Omental fat pad (tissue), 4 donors: ENCODE measurements around the gene SLC30A1. TPM values are rescaled to one million over a fixed set of nuclear protein-coding genes. Genes with fewer than 3 reads are reported as not detected.

Experiments
- ATAC-seq: fragments of 150-250 bp; one replicate; pipeline ENCODE4 v1.9.1; 2016; ENCODE audit warnings: mild to moderate bottlenecking, moderate library complexity; ENCODE audit not compliant: low FRiP score
- DNase-seq: peaks from one replicate; pipeline ENCODE4 v3.0.0-alpha.2; 2019; ENCODE audit warnings: low spot score
- CTCF ChIP-seq, 3 donors: fragments of 450-650 bp; IDR thresholded peaks; one replicate each; pipeline ENCODE4 v1.5.1; 2016 to 2017; ENCODE audit warnings: antibody characterized with exemption in 3 of 3, mild to moderate bottlenecking in 3 of 3, moderate library complexity in 2 of 3
- total RNA-seq, 4 donors: library from RNA; depleted of rRNA; stranded (reverse); fragments of >200 nt; gene quantifications; one replicate each; pipeline ENCODE4 v1.1.0, GENCODE V29; 2016

Gene SLC30A1
- total RNA-seq, 4 donors from 2014 or later: 21.0 to 66.7 (median 37.1) TPM

- DNase-seq (peak; percentile 65), ATAC-seq (peak; percentile 62)
- TF ChIP-seq CTCF (IDR thresholded peaks at IDR 0.05): no peak
These were observed 34.4 kb upstream of the SLC30A1 start for GRCh38 chr1:211613108-211613947.

- DNase-seq (no peak), ATAC-seq (no peak)
- no peak for TF ChIP-seq CTCF (IDR thresholded peaks at IDR 0.05)
These were observed 33.8 kb upstream of the SLC30A1 start for GRCh38 chr1:211612786-211613107.

GRCh38 chr1:211611818-211612217 is 32.9 kb upstream of the SLC30A1 start:
- ATAC-seq: no peak
- no peak for TF ChIP-seq CTCF (IDR thresholded peaks at IDR 0.05)
- DNase-seq: no peak

GRCh38 chr1:211610779-211611556 is 32.0 kb upstream of the SLC30A1 start:
- DNase-seq: no peak
- peak; percentile 79 for ATAC-seq
- no peak for TF ChIP-seq CTCF (IDR thresholded peaks at IDR 0.05)

GRCh38 chr1:211609120-211610024 is 30.4 kb upstream of the SLC30A1 start:
- ATAC-seq (no peak), DNase-seq (no peak)
- no peak for TF ChIP-seq CTCF (IDR thresholded peaks at IDR 0.05)

GRCh38 chr1:211607754-211608473 is 29.0 kb upstream of the SLC30A1 start:
- no peak for ATAC-seq
- no peak for DNase-seq
- no peak for TF ChIP-seq CTCF (IDR thresholded peaks at IDR 0.05)
